Measurements from ENCODE around the gene C9orf85. TPM values are rescaled to one million over a fixed set of nuclear protein-coding genes. Genes with fewer than 3 reads are reported as not detected.

The C9orf85 gene, protein sequence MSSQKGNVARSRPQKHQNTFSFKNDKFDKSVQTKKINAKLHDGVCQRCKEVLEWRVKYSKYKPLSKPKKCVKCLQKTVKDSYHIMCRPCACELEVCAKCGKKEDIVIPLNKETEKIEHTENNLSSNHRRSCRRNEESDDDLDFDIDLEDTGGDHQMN
- 1 to 10 TPM; 9.5 to 10.0 TPM for total RNA-seq

DNA sequence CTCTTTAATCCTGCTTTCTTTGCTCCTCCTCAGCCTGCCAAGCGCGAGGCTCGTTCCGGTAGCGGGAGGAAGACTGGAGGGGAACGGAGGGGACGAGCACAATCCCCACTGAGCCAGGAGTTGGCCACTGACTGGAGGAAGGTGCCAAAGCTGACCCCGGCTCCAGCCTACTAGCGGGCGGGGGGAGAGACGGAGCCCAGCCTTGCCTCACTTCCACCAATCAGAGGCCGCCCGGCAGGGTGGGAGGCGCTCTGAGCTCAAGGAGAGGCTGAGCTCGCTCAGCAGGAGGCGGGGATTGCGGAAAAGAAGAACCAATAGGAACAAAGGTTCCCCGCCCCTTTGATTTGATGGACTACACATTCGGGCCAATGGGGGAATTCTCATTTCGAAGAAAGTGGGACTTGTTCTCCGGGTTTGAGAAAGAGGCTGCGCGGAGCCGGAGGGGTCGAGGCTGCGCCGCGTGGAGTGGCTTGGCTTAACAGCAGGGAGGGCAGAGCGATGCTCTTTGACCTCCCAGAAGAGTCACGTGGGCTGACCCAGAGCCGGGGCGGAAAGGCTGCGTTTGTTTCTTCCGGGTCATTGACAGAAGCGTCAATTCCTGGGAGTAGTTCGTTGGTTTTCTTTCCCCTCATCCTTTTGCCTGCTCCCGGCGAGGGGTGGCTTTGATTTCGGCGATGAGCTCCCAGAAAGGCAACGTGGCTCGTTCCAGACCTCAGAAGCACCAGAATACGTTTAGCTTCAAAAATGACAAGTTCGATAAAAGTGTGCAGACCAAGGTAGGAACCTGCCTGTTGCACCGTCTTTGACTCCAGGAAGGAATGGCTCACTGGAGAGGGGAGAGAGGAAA, at the start of gene C9orf85, which contains the start of gene ABHD17B:
Gene C9orf85 (plus strand): TSS at position 579 of the 847 bp plus-strand sequence. CDS start 96 bp downstream, at position 675.
Gene ABHD17B (minus strand): TSS at position 133 of the 847 bp plus-strand sequence. CDS start 36,113 bp downstream, outside the sequence.
- H3K36me3 Mint-ChIP-seq: peaks cover 14 to 24% of the 10 kb centered on the region in 2 donors
- DNase-seq (ENCODE audit: low spot score in 2 of 2) (peak; percentile 95 to 97), ATAC-seq (peak; percentile 94 to 95)
- peak within 1 kb of the TSS; percentile 96 to 99 for H3K27ac Mint-ChIP-seq
- H3K9me3 Mint-ChIP-seq: no peaks in the 10 kb centered on the region

DNA sequence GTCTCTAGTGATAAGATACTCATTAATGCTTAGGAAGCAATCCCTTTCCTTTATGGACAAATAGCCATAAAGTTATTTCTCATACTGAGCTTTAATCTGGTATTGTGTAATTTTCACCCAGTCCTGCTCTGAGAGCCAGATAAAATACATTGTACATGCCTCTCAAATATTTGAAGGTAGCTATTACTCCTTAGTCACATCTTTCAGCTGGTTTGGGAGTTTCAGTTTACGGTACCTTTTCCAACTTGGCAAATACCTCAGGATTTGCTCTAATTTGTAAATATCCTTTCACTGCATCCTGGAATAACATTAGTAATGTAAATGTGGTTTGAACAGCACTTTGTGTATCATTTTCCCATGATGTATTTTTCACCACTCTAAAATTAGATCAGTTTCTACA, 47.8 kb upstream of the C9orf85 start:
- DNase-seq (ENCODE audit: low spot score in 2 of 2): no peak
- Mint-ChIP-seq H3K27ac (no peak overlapping the region), H3K36me3 (peaks cover 8 to 40% of the 10 kb centered on the region in 2 donors), H3K9me3 (peaks cover 5 to 13% of the 10 kb centered on the region in 2 donors)
- ATAC-seq: no peak

DNA sequence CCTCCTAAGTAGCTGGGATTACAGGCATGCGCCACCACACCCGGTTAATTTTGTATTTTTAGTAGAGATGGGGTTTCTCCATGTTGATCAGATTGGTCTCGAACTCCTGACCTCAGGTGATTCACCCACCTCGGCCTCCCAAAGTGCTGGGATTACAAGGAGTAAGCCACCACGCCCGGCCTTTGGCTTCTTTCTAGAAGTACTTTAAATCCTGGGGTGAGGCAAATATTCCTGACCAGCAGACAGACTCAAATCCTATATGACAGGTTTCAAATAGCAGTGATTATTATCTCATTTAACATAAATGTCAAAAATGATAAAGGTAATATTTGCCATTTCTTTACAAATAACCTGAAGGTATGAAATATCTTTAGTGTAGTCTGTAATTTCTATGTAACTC, 36.1 kb upstream of the C9orf85 start:
- Mint-ChIP-seq H3K27ac (no peak overlapping the region), H3K36me3 (peaks cover 13 to 43% of the 10 kb centered on the region in 2 donors), H3K9me3 (peaks cover 16 to 24% of the 10 kb centered on the region in 2 donors)
- DNase-seq (ENCODE audit: low spot score in 2 of 2): no peak
- no peak for ATAC-seq

DNA sequence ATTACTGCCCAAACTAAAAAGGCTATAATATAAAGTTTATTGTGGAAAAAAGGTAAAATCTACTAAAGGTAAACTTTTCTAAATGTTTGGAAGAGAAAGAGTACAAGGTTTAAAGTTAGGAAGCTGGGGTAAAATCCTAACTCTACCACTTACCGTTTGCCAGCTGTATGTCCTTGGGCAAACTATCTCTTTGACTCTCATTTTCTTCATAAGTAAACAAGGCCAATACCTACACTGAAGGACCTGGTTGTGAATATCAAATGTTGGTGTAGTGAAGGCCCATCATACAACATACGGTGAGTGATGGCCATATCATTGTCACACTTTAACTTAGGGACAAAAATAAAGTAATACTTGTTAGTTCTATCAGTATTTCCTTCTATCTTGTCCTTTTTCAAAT, 35.3 kb upstream of the C9orf85 start:
- Mint-ChIP-seq H3K9me3 (peaks cover 20 to 28% of the 10 kb centered on the region in 2 donors), H3K36me3 (peaks cover 17 to 49% of the 10 kb centered on the region in 2 donors), H3K27ac (no peak overlapping the region)
- ATAC-seq (no peak), DNase-seq (ENCODE audit: low spot score in 2 of 2) (no peak)

DNA sequence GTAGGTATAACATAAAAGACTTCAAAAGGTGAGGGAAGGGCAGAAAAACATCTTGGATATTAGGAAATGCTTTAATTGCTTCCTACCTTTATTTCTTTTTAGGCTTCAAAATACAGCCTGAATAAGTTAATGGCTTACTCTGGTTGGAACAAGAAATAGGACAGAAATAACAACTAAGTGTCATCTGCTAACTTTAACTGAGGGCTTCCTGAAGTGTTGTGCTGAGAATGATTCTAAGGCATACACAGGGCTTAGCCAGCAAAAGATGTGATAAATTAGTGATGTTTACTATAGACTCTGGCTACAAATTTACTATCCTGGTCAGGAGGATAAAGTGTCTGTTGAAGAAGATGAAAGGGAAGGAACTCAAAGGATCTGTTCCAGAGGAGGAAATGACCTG, 34.6 kb upstream of the C9orf85 start:
- no peak overlapping the region for H3K27ac Mint-ChIP-seq
- peaks cover 23 to 33% of the 10 kb centered on the region in 2 donors for H3K9me3 Mint-ChIP-seq
- DNase-seq (ENCODE audit: low spot score in 2 of 2) (no peak), ATAC-seq (no peak)
- peaks cover 23 to 55% of the 10 kb centered on the region in 2 donors for H3K36me3 Mint-ChIP-seq

DNA sequence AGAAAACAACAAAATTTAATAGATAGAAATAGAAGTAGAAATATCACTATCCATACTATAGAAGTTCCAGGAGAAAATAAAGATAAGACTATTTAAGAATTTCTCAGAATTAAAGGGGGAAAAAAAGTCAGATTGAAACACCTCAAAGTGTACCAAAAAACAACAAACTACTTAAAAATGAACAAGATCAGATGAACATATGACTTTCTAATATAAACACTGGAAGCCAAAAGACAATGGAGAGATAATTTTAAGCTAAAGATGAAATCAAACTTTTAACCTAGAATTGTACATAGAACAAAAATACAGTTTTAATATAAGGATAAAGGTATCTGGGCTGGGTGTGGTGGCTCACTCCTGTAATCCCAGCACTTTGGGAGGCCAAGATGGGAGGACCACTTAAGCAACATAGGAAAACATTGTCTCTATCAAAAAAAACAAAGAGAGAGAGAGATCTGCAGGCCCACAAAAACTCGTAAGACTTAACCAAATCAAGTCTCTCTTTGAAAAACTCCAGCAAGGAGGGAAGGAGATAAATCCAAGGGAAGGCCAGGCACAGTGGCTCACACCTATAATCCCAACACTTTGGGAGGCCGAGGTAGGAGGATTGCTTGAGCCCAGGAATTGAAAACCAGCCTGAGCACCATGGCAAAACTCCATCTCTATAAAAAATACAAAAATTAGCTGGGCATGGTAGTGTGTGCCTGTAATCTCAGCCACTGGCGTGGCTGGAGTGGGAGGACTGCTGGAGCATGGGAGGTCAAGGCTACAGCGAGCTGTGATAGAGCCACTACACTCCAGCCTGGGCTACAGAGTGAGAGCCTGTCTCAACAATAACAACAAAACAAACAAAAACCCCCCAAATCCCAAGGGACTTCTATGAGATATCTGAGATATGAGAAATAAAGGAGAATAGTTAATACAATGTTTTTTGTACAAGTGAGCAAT, 32.8 kb upstream of the C9orf85 start:
- H3K36me3 Mint-ChIP-seq: peaks cover 34 to 68% of the 10 kb centered on the region in 2 donors
- peaks cover 23 to 38% of the 10 kb centered on the region in 2 donors for H3K9me3 Mint-ChIP-seq
- DNase-seq (ENCODE audit: low spot score in 2 of 2): no peak
- H3K27ac Mint-ChIP-seq: no peak overlapping the region
- no peak for ATAC-seq

DNA sequence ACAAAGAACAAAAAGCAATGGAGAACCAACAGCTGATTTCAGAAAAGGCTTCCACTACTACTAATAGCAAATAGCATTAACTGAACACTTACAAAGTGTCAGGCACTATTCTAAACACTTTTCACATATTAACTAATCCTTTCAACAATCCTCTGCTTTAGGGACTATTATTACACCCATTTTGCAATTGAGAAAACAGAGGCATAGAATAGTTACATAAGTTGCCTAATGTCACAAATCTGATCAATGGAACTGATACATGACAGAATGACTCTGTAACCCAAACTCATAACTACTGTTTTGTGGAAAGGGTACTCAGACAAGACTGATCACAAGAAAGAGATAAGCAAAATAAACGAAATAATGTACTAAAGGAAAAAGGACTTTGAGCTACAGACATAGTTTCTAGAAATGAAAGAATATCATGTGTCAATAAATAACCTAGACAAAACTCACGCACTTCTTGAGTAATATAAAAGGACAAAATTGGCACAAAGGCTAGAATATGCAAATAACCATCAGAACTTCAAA, 31.7 kb upstream of the C9orf85 start:
- H3K9me3 Mint-ChIP-seq: peaks cover 31 to 48% of the 10 kb centered on the region in 2 donors
- H3K27ac Mint-ChIP-seq: no peak overlapping the region
- DNase-seq (ENCODE audit: low spot score in 2 of 2) (no peak), ATAC-seq (no peak)
- peaks cover 45 to 77% of the 10 kb centered on the region in 2 donors for H3K36me3 Mint-ChIP-seq

DNA sequence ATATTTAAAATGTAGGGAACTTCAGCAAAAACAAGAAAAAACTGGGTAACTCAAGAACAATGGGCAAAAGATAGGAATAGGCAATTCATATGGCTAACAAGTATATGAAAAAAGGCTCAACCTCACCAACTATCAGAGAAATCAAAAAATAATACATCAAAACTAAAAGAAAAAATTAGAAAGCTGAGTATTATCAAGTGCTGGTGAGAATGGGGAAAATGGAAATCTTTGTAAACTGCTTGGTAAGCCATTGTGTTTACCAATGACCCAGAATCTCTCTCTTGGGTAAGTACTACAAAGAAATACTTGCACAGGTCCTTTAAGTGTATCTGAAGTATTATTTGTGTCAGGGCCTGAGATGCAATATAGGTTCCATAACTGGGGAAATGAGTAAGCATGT, 27.4 kb upstream of the C9orf85 start:
- Mint-ChIP-seq H3K9me3 (peaks cover 24 to 37% of the 10 kb centered on the region in 2 donors), H3K36me3 (peaks cover 41 to 53% of the 10 kb centered on the region in 2 donors), H3K27ac (no peak overlapping the region)
- DNase-seq (ENCODE audit: low spot score in 2 of 2) (no peak), ATAC-seq (no peak)

DNA sequence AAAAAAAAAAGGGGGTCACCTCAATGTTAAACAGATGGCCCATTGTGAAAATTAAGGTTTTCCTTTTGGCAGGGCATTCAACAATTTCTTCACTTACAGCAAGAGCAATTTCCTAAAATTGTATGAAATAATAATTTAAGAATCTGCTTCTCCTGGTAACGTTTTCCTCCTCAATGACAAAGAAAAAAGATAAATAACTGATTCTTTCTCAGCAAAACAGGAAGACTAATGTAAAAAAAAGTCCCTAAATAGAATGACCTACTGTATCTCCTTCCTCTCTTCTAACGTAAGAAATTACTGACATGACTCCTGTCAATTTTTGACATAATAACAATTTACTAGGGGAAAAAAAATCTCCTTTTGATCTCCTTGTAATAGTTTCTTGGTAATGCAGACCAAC, 26.0 kb upstream of the C9orf85 start:
- Mint-ChIP-seq H3K36me3 (peaks cover 33 to 46% of the 10 kb centered on the region in 2 donors), H3K27ac (no peak overlapping the region), H3K9me3 (peaks cover 15 to 27% of the 10 kb centered on the region in 2 donors)
- peak in 1 of 2 donors; percentile 29 for ATAC-seq
- DNase-seq (ENCODE audit: low spot score in 2 of 2): no peak

DNA sequence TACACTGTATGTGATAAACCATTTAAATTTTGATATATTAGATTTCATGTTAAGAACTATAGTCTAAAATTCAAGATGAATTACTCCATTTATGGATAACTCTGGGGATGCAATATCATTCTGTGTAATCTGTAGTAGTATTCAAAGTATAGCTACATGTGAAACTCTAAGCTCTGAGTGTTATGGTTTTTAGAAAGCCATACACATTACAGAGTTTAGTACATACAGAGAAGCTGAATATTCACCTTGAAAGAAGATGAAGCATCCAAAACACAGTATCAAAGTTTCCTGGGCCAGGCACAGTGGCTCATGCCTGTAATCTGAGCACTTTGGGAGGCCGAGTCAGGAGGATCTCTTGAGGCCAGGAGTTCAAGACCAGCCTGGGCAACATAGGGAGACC, 25.4 kb upstream of the C9orf85 start:
- Mint-ChIP-seq H3K36me3 (peaks cover 30 to 40% of the 10 kb centered on the region in 2 donors), H3K27ac (no peak overlapping the region), H3K9me3 (peaks cover 12 to 23% of the 10 kb centered on the region in 2 donors)
- DNase-seq (ENCODE audit: low spot score in 2 of 2) (peak in 1 of 2 donors; percentile 16), ATAC-seq (peak; percentile 63 to 95)

DNA sequence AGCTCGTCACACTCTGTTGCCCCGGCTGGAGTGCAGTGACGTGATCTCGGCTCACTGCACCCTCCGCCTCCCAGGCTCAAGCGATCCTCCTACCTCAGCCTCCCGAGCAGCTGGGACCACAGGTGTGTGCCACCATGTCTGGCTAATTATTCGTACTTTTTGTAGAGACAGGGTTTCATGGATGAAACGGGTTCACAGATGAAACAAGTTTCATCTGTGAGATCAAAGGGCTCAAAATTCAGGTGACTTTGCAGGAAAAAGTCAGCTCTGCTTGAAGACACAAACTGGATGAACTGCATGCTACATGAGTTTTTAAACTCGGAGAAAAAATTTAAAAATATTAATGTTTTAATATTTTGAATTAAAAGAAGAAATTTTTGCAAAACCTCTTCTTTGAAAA, 24.9 kb upstream of the C9orf85 start:
- H3K9me3 Mint-ChIP-seq: peaks cover 8 to 18% of the 10 kb centered on the region in 2 donors
- peaks cover 25 to 35% of the 10 kb centered on the region in 2 donors for H3K36me3 Mint-ChIP-seq
- H3K27ac Mint-ChIP-seq: no peak overlapping the region
- DNase-seq (ENCODE audit: low spot score in 2 of 2): no peak
- ATAC-seq: no peak

DNA sequence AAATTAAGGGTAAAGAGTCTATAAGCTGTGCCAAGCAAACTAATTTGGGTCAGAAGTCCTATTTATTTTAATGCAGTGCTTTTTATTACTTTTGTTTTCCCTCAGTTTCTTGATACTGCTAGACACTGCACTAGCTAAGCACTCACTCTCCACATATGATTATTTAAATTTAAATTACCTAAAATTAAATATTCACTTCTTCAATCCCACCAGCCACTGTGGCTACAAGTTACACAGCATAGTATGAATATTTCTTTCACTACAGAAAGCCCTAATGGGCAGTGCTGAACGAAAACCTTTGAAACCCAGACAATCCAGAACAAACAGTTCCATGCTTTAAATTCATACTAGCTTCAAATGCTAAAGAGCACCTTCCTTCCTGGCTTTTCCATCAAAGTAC, 24.1 kb upstream of the C9orf85 start:
- peaks cover 8 to 18% of the 10 kb centered on the region in 2 donors for H3K9me3 Mint-ChIP-seq
- ATAC-seq (no peak), DNase-seq (ENCODE audit: low spot score in 2 of 2) (no peak)
- H3K36me3 Mint-ChIP-seq: peaks cover 20 to 27% of the 10 kb centered on the region in 2 donors
- H3K27ac Mint-ChIP-seq: no peak overlapping the region

DNA sequence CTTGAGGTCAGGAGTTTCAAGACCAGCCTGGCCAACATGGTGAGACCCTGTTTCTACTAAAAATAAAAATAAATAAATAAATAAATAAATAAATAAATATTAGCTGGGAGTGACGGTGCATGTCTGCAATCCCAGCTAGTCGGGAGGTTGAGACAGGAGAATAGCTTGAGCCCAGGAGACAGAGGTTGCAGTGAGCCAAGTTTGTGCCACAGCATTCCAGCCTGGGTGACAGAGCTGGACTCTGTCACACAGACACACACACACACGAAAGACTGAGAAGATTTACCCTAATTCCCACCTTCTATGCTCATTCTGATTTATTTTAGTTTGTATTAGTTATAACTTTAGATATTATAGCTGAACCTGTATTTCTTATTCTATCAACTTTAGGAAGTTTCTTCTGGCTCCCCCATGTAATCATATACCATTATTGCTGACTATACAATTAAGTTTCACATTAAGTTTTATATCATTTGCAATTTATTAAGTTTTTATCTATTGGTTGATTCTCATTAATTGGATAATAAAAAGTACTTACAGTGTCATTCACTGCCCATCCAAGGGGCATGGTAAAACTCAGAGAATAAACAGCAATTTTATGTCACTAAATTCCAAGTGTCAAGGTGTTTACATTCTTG, 21.3 kb upstream of the C9orf85 start:
- Mint-ChIP-seq H3K36me3 (peaks cover 0 to 11% of the 10 kb centered on the region in 2 donors), H3K27ac (no peak overlapping the region), H3K9me3 (no peaks in the 10 kb centered on the region)
- DNase-seq (ENCODE audit: low spot score in 2 of 2) (no peak), ATAC-seq (no peak)

DNA sequence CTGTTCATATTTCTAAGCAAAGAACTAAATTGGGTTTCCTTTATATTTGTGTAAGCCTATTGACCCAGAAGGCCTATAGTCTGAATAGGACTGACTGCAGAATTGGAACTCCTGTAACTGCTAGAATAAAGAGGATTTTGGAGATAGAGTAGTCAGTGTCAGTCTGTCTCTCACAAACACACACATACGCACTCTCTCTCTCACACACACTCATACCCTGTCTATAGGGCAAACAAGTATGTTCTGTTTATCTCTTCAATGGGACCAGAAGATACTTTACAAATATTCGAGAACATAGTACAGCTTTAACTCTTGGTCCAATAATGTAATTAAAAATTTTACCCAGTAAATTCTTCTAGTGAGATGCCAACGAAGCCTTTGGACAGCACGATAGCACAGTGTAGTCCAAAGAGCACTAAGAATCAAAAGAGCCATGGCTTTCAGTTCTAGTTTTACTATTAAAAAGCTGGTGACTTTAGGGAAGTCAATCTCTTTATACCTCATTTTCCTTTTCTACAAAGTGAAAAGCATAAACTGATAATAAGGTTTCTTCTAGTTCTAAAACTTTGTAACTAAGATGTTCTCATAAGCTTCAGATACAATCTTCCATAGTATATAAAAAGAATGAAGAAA, 19.8 kb upstream of the C9orf85 start:
- Mint-ChIP-seq H3K9me3 (no peaks in the 10 kb centered on the region), H3K27ac (peak overlapping the region in 1 of 2 donors; percentile 27), H3K36me3 (peaks cover 0 to 11% of the 10 kb centered on the region in 2 donors)
- DNase-seq (ENCODE audit: low spot score in 2 of 2) (no peak), ATAC-seq (no peak)

DNA sequence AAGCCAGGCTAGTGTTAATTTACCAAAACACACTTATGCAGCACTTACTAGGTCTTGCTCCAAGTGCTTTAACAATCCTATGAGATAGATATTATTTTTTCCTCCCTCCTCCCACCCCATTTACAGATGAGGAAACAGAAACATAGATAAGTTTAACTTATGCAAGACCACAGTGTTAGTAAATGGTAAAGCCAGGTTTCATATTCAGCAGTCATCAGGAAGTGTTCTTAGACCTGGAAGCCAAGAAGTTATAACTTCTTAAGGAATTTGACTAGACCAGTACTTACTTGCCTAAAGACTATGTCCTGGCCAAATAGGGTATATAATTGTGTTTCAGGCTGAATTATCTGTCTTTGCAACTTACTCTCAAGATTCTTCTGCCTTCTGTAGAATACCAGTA, 16.3 kb upstream of the C9orf85 start:
- H3K36me3 Mint-ChIP-seq: peaks cover 0 to 25% of the 10 kb centered on the region in 2 donors
- ATAC-seq (no peak), DNase-seq (ENCODE audit: low spot score in 2 of 2) (no peak)
- no peak overlapping the region for H3K27ac Mint-ChIP-seq
- H3K9me3 Mint-ChIP-seq: peaks cover 0 to 6% of the 10 kb centered on the region in 2 donors

Data from activated naive CD4-positive, alpha-beta T cell treated with anti-CD3 and anti-CD28 coated beads, Interleukin-2, amount 50 U/mL, for 72 hours (primary cell).